Choroid plexus epithelial cell (primary cell): Measurements from ENCODE around the gene NUP98.

Source experiments
- DNase-seq: peaks from one replicate; pipeline ENCODE4 v3.0.0-alpha.2; 2010; ENCODE audit warnings: low read depth
- H3K4me3 ChIP-seq: 2 replicates; pipeline ENCODE4 v1.5.1; 2011; ENCODE audit warnings: low read depth, mild to moderate bottlenecking, control low read depth, low read length, moderate library complexity
- CTCF ChIP-seq: conservative IDR thresholded peaks from 2 replicates; pipeline ENCODE4 v1.5.1; 2011; ENCODE audit warnings: low read depth, mild to moderate bottlenecking, control low read depth, inconsistent platforms, low read length, moderate library complexity

Gene NUP98

GRCh38 chr11:3684129-3684818 is 113.1 kb downstream of the NUP98 start:
- H3K4me3 ChIP-seq: no peak overlapping the region
- no peak for DNase-seq
- TF ChIP-seq CTCF: no peak

GRCh38 chr11:3683039-3683438 is 114.3 kb downstream of the NUP98 start:
- no peak overlapping the region for H3K4me3 ChIP-seq
- TF ChIP-seq CTCF: peak; percentile 32
- no peak for DNase-seq

GRCh38 chr11:3679077-3679476 is 118.3 kb downstream of the NUP98 start:
- DNase-seq: no peak
- no peak for TF ChIP-seq CTCF
- no peak overlapping the region for H3K4me3 ChIP-seq

- no peak overlapping the region for H3K4me3 ChIP-seq
- DNase-seq: no peak
- TF ChIP-seq CTCF: no peak
These were observed 121.4 kb downstream of the NUP98 start for GRCh38 chr11:3675971-3676370.

GRCh38 chr11:3674189-3674588 is 123.2 kb downstream of the NUP98 start:
- peak; percentile 79 for DNase-seq
- H3K4me3 ChIP-seq: no peak overlapping the region
- no peak for TF ChIP-seq CTCF

GRCh38 chr11:3671334-3672254 is 125.8 kb downstream of the NUP98 start, which contains the start of gene CHRNA10:
Gene CHRNA10 (minus strand): TSS chr11:3671384. CDS start chr11:3671312, 72 bp downstream.
- DNase-seq: peak; percentile 12
- no peak within 1 kb of the TSS for H3K4me3 ChIP-seq
- TF ChIP-seq CTCF: no peak
